IMR-90 (cell line): ENCODE data around the gene SCAMP2. TPM values are rescaled to one million over a fixed set of nuclear protein-coding genes. Genes with fewer than 3 reads are reported as not detected.

Experiments used
- ATAC-seq: fragments of 200-7000 bp; cut with Tn5 transposase; 2 replicates; pipeline ENCODE4 v1.9.1; 2020; ENCODE audit warnings: low read depth, mild to moderate bottlenecking, moderate library complexity
- BruUV-seq: library from RNA; stranded (reverse); fragments of 400-500 nt; replicated peaks from 2 replicates; lab custom pipeline; 2021; lab: Mats Ljungman, UMichigan
- CTCF ChIA-PET: fragments of 300-600 bp; formaldehyde crosslinking; extraction: SDS; loops from one replicate; lab custom pipeline; 2021; ENCODE audit warnings: antibody characterized with exemption; lab: Yijun Ruan, JAX
- POLR2A ChIA-PET: fragments of 300-600 bp; sonication (Branson Sonifier 250); formaldehyde crosslinking; loops from one replicate; lab custom pipeline; 2022; ENCODE audit warnings: antibody characterized with exemption; ENCODE audit not compliant: unreplicated experiment; lab: Charles Lee
- DNase-seq: peaks from one replicate; pipeline ENCODE4 v3.0.0; 2013
- H2AFZ ChIP-seq: replicated peaks from 2 replicates; pipeline ENCODE3; 2013; ENCODE audit warnings: low read length, mild to moderate bottlenecking; ENCODE audit not compliant: poor library complexity
- H2AK5ac ChIP-seq: 2 replicates; pipeline ENCODE4 v1.6.1; 2013; ENCODE audit warnings: low read depth, low read length, inconsistent platforms
- H2AK9ac ChIP-seq: replicated peaks from 2 replicates; pipeline ENCODE3; 2013; ENCODE audit warnings: mild to moderate bottlenecking, low read depth, low read length, moderate library complexity; ENCODE audit not compliant: poor library complexity
- H2BK120ac ChIP-seq: 2 replicates; pipeline ENCODE4 v1.6.1; 2013; ENCODE audit warnings: low read depth, low read length, inconsistent platforms
- H2BK15ac ChIP-seq: 3 replicates; pipeline ENCODE4 v1.6.1; 2013; ENCODE audit warnings: low read depth, low read length, inconsistent platforms
- H2BK20ac ChIP-seq: 2 replicates; pipeline ENCODE4 v1.6.1; 2013; ENCODE audit warnings: low read depth, mild to moderate bottlenecking, inconsistent platforms, low read length, moderate library complexity
- H2BK5ac ChIP-seq: 2 replicates; pipeline ENCODE4 v1.6.1; 2013; ENCODE audit warnings: mild to moderate bottlenecking, low read depth, low read length, inconsistent platforms; ENCODE audit not compliant: poor library complexity, severe bottlenecking
- H3K14ac ChIP-seq: replicated peaks from 2 replicates; pipeline ENCODE4 v1.6.1; 2013; ENCODE audit warnings: low read depth, low read length, inconsistent platforms
- H3K18ac ChIP-seq: 2 replicates; pipeline ENCODE4 v1.6.1; 2013; ENCODE audit warnings: low read depth, low read length, control low read depth
- H3K23ac ChIP-seq: 2 replicates; pipeline ENCODE4 v1.6.1; 2013; ENCODE audit warnings: low read depth, low read length, inconsistent platforms
- H3K27ac ChIP-seq: 2 replicates; pipeline ENCODE4 v1.5.1; 2013; ENCODE audit warnings: mild to moderate bottlenecking, control low read depth, low read length; ENCODE audit not compliant: insufficient read depth
- H3K27me3 ChIP-seq: 2 replicates; pipeline ENCODE4 v1.6.1; 2013; ENCODE audit warnings: low read length; ENCODE audit not compliant: control insufficient read depth, insufficient read depth
- H3K36me3 ChIP-seq: 2 replicates; pipeline ENCODE4 v1.6.1; 2013; ENCODE audit warnings: low read length, mixed read lengths; ENCODE audit not compliant: control insufficient read depth, insufficient read depth
- H3K4ac ChIP-seq: 2 replicates; pipeline ENCODE4 v1.6.1; 2013; ENCODE audit warnings: low read depth, low read length, inconsistent platforms
- H3K4me1 ChIP-seq: 2 replicates; pipeline ENCODE4 v1.6.1; 2013; ENCODE audit warnings: low read length, mixed read lengths; ENCODE audit not compliant: control insufficient read depth, insufficient read depth
- H3K4me2 ChIP-seq: 2 replicates; pipeline ENCODE4 v1.6.1; 2013; ENCODE audit warnings: low read depth, mild to moderate bottlenecking, control low read depth, low read length, moderate library complexity
- H3K4me3 ChIP-seq: 2 replicates; pipeline ENCODE4 v1.5.1; 2013; ENCODE audit warnings: low read depth, mild to moderate bottlenecking, control low read depth, low read length, moderate library complexity; ENCODE audit not compliant: insufficient read depth
- H3K56ac ChIP-seq: 2 replicates; pipeline ENCODE4 v1.6.1; 2013; ENCODE audit warnings: low read length, inconsistent platforms; ENCODE audit not compliant: insufficient read depth; ENCODE audit errors: extremely low read depth
- H3K79me1 ChIP-seq, 2 experiments: 2 replicates each; pipeline ENCODE4 v1.6.1; 2013; ENCODE audit warnings: low read length in 2 of 2, inconsistent platforms in 1 of 2, low read depth in 1 of 2
- H3K9ac ChIP-seq: 2 replicates; pipeline ENCODE4 v1.6.1; 2013; ENCODE audit warnings: low read depth, low read length, control low read depth
- H3K9me1 ChIP-seq: 2 replicates; pipeline ENCODE4 v1.6.1; 2013; ENCODE audit warnings: low read length, inconsistent platforms; ENCODE audit not compliant: insufficient read depth
- H3K9me3 ChIP-seq: 2 replicates; pipeline ENCODE4 v1.6.1; 2013; ENCODE audit warnings: low read length; ENCODE audit not compliant: control insufficient read depth, insufficient read depth
- H4K20me1 ChIP-seq: 2 replicates; pipeline ENCODE4 v1.6.1; 2013; ENCODE audit warnings: low read length, inconsistent platforms; ENCODE audit not compliant: insufficient read depth
- H4K5ac ChIP-seq: 2 replicates; pipeline ENCODE4 v1.6.1; 2013; ENCODE audit warnings: mild to moderate bottlenecking, low read depth, low read length, control low read depth
- H4K8ac ChIP-seq, 2 experiments: 2 replicates each; pipeline ENCODE4 v1.6.1; 2013; ENCODE audit warnings: low read depth in 2 of 2, low read length in 2 of 2, control low read depth in 1 of 2, inconsistent platforms in 1 of 2
- H4K91ac ChIP-seq: 2 replicates; pipeline ENCODE4 v1.6.1; 2013; ENCODE audit warnings: low read depth, low read length, inconsistent platforms; ENCODE audit not compliant: insufficient read depth
- BHLHE40 ChIP-seq: fragments of 150-350 bp; IDR thresholded peaks from 2 replicates; pipeline ENCODE4 v1.6.1; 2016; ENCODE audit warnings: mild to moderate bottlenecking, low read depth, low read length
- CEBPB ChIP-seq: IDR thresholded peaks from 2 replicates; pipeline ENCODE4 v1.6.1; 2012; ENCODE audit warnings: low read depth, low read length, improper control_type of control experiment
- CHD1 ChIP-seq: IDR thresholded peaks from 2 replicates; pipeline ENCODE4 v1.6.1; 2012; ENCODE audit warnings: low read depth, low read length, improper control_type of control experiment
- FOS ChIP-seq: fragments of 150-350 bp; IDR thresholded peaks from 2 replicates; pipeline ENCODE4 v1.6.1; 2016; ENCODE audit warnings: low read depth, low read length
- MAFK ChIP-seq: IDR thresholded peaks from 2 replicates; pipeline ENCODE4 v1.6.1; 2012; ENCODE audit warnings: low read depth, low read length, improper control_type of control experiment
- MAZ ChIP-seq: IDR thresholded peaks from 2 replicates; pipeline ENCODE4 v1.6.1; 2012; ENCODE audit warnings: low read depth, mild to moderate bottlenecking, low read length, improper control_type of control experiment, moderate library complexity, borderline replicate concordance
- MXI1 ChIP-seq: IDR thresholded peaks from 2 replicates; pipeline ENCODE4 v1.6.1; 2012; ENCODE audit warnings: low read depth, mild to moderate bottlenecking, low read length, moderate library complexity, borderline replicate concordance
- NFE2L2 ChIP-seq: fragments of 150-350 bp; IDR thresholded peaks from 2 replicates; pipeline ENCODE4 v1.6.1; 2016; ENCODE audit warnings: low read depth, mild to moderate bottlenecking, low read length
- POLR2A ChIP-seq: IDR thresholded peaks from 2 replicates; pipeline ENCODE4 v1.6.1; 2012; ENCODE audit warnings: mild to moderate bottlenecking, low read depth, low read length
- RAD21 ChIP-seq: IDR thresholded peaks from 2 replicates; pipeline ENCODE4 v1.6.1; 2012; ENCODE audit warnings: low read length, improper control_type of control experiment
- RCOR1 ChIP-seq: IDR thresholded peaks from 2 replicates; pipeline ENCODE4 v1.6.1; 2012; ENCODE audit warnings: mild to moderate bottlenecking, low read length, improper control_type of control experiment; ENCODE audit not compliant: insufficient replicate concordance
- RFX5 ChIP-seq: IDR thresholded peaks from 2 replicates; pipeline ENCODE4 v1.8.0; 2012; ENCODE audit warnings: low read depth, mild to moderate bottlenecking, low read length, moderate library complexity
- SMC3 ChIP-seq: fragments of 150-350 bp; IDR thresholded peaks from 2 replicates; pipeline ENCODE4 v1.6.1; 2016; ENCODE audit warnings: low read depth, mild to moderate bottlenecking, antibody characterized with exemption, low read length, moderate library complexity
- WGBS, 2 experiments: methylation state at CpG; one replicate each; pipeline versions ENCODE4 v1.1.5 to v1.1.7; 2013; ENCODE audit warnings: missing lambda C conversion rate in 2 of 2; ENCODE audit not compliant: insufficient read length in 1 of 2; ENCODE audit errors: extremely low coverage in 2 of 2; 5-methylcytosine and 5-hydroxymethylcytosine counted together
- dilution Hi-C: fragments of 300-500 bp; cut with HindIII; formaldehyde crosslinking; loops from one replicate; pipeline ENCODE4 v1.14.3; 2018; ENCODE audit warnings: low sequenced_read_pairs; ENCODE audit not compliant: unreplicated experiment
- in situ Hi-C: fragments of 300-500 bp; cut with MboI; formaldehyde crosslinking; loops from 3 replicates; pipeline ENCODE4 v1.14.3; 2019; ENCODE audit warnings: low sequenced_read_pairs, inconsistent platforms, mixed read lengths
- intact Hi-C: fragments of 100-400 bp; cut with micrococcal nuclease; formaldehyde crosslinking; loops from 2 replicates; pipeline ENCODE4 v1.10.0; 2022
- polyA plus RNA-seq, 3 experiments: library from polyadenylated mRNA; depleted of rRNA; stranded (reverse); fragments of >200 nt; gene quantifications; 2 replicates each; pipeline ENCODE4 v1.2.3, GENCODE V29; 2012; ENCODE audit warnings: low replicate concordance in 1 of 3
- total RNA-seq: library from RNA; depleted of rRNA; stranded (reverse); fragments of >200 nt; gene quantifications from 2 replicates; pipeline ENCODE4 v1.2.3, GENCODE V29; 2012
- TF ChIP-seq, protein P1 (sequence below): conservative IDR thresholded peaks from 2 replicates; pipeline ENCODE4 v1.5.1; 2012; ENCODE audit warnings: mild to moderate bottlenecking, low read depth, low read length, improper control_type of control experiment
- TF ChIP-seq, protein P2 (sequence below): fragments of 150-350 bp; IDR thresholded peaks from 2 replicates; pipeline ENCODE4 v1.6.1; 2016; ENCODE audit warnings: low read depth, mild to moderate bottlenecking, low read length, moderate library complexity, borderline replicate concordance
- TF ChIP-seq, protein P3 (sequence below): fragments of 150-350 bp; IDR thresholded peaks from 2 replicates; pipeline ENCODE4 v1.6.1; 2017; ENCODE audit warnings: mild to moderate bottlenecking, antibody characterized with exemption, low read length, low read depth

SCAMP2 gene
- total and polyA plus RNA-seq, 2 of the 4 experiments (the other 2 are of a cell fraction), result 25.8 to 111 TPM

DNA sequence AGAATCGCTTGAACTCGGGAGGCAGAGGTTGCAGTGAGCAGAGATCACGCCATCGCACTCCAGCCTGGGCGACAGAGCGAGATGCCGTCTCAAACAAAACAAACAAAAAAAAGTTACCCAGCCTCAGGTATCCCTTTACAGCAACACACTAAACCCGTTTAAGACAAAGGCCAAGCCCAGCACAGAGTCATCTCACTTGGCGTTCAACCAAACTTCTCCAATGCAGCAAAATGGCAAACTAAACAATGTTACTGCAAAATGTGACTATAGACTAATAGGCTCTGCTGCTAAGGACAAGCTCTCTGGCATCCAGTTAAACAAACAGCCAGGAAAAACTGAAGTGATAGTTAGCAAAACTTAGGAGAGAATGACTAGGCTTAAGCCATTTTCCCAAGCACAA is 39.9 kb upstream of the SCAMP2 start:
- Histone ChIP-seq H3K18ac (no peak overlapping the region), H3K14ac (no peak overlapping the region), H4K8ac (no peak overlapping the region), H3K27me3 (no peaks in the 10 kb centered on the region), H3K4me2 (no peak overlapping the region), H3K9me1 (no peaks in the 10 kb centered on the region), H2AFZ (no peak overlapping the region), H2BK5ac (peak overlapping the region; percentile 78), H3K9ac (no peak overlapping the region), H3K4me1 (peaks cover 3% of the 10 kb centered on the region; the same call in 1 of the 2 replicates), H3K36me3 (peaks cover 26% of the 10 kb centered on the region), H4K5ac (no peak overlapping the region), H2BK120ac (no peak overlapping the region), H4K91ac (no peak overlapping the region), H2AK5ac (no peak overlapping the region), H2BK20ac (no peak overlapping the region), H4K20me1 (no peaks in the 10 kb centered on the region; the same call in 1 of the 2 replicates), H3K9me3 (no peaks in the 10 kb centered on the region), H2BK15ac (no peak overlapping the region), H3K27ac (peak overlapping the region; percentile 0; the same call in 1 of the 2 replicates), H3K4me3 (no peak overlapping the region), H3K79me1 (no peaks in the 10 kb centered on the region), H3K4ac (no peak overlapping the region), H3K56ac (no peak overlapping the region), H2AK9ac (no peak overlapping the region), H3K23ac (no peak overlapping the region)
- TF ChIP-seq, protein P1, sequence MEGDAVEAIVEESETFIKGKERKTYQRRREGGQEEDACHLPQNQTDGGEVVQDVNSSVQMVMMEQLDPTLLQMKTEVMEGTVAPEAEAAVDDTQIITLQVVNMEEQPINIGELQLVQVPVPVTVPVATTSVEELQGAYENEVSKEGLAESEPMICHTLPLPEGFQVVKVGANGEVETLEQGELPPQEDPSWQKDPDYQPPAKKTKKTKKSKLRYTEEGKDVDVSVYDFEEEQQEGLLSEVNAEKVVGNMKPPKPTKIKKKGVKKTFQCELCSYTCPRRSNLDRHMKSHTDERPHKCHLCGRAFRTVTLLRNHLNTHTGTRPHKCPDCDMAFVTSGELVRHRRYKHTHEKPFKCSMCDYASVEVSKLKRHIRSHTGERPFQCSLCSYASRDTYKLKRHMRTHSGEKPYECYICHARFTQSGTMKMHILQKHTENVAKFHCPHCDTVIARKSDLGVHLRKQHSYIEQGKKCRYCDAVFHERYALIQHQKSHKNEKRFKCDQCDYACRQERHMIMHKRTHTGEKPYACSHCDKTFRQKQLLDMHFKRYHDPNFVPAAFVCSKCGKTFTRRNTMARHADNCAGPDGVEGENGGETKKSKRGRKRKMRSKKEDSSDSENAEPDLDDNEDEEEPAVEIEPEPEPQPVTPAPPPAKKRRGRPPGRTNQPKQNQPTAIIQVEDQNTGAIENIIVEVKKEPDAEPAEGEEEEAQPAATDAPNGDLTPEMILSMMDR, result no peak
- no peak for TF ChIP-seq RCOR1
- no peak for TF ChIP-seq RFX5
- TF ChIP-seq BHLHE40, result no peak
- TF ChIP-seq CEBPB, result no peak
- no peak for TF ChIP-seq CHD1
- no peak for TF ChIP-seq MAFK
- no peak for TF ChIP-seq MAZ
- TF ChIP-seq MXI1, result no peak
- TF ChIP-seq, protein P2, sequence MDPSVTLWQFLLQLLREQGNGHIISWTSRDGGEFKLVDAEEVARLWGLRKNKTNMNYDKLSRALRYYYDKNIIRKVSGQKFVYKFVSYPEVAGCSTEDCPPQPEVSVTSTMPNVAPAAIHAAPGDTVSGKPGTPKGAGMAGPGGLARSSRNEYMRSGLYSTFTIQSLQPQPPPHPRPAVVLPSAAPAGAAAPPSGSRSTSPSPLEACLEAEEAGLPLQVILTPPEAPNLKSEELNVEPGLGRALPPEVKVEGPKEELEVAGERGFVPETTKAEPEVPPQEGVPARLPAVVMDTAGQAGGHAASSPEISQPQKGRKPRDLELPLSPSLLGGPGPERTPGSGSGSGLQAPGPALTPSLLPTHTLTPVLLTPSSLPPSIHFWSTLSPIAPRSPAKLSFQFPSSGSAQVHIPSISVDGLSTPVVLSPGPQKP, result no peak
- no peak for TF ChIP-seq POLR2A
- no peak for TF ChIP-seq FOS
- TF ChIP-seq RAD21, result no peak
- TF ChIP-seq, protein P3, sequence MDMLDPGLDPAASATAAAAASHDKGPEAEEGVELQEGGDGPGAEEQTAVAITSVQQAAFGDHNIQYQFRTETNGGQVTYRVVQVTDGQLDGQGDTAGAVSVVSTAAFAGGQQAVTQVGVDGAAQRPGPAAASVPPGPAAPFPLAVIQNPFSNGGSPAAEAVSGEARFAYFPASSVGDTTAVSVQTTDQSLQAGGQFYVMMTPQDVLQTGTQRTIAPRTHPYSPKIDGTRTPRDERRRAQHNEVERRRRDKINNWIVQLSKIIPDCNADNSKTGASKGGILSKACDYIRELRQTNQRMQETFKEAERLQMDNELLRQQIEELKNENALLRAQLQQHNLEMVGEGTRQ, result no peak
- no peak for TF ChIP-seq SMC3
- TF ChIP-seq NFE2L2, result no peak
- BruUV-seq, result no TSS peak
- in situ Hi-C loops, result no loop called here
- intact Hi-C loops, result no loop called here
- dilution Hi-C loops, result no loop called here
- no CpG with 5 or more reads among the region's 9 CpGs for WGBS, 2 experiments
- ChIA-PET POLR2A (no interaction called here), CTCF (no interaction called here)
- ATAC-seq (peak; percentile 79), DNase-seq (peak; percentile 62)
